GM19463 (cell line): ENCODE data around the gene TBC1D16.
"Not testable (repeated sequence)": the region's sequence is repeated elsewhere in the genome, so short reads cannot be mapped to it uniquely, and the experiment has no call there.

Experiments
- ATAC-seq: cut with Tn5 transposase; IDR thresholded peaks from one replicate; pipeline ENCODE4 v1.9.1; 2021; ENCODE audit warnings: mild to moderate bottlenecking, moderate library complexity; ENCODE audit not compliant: unreplicated experiment

TBC1D16 gene

DNA sequence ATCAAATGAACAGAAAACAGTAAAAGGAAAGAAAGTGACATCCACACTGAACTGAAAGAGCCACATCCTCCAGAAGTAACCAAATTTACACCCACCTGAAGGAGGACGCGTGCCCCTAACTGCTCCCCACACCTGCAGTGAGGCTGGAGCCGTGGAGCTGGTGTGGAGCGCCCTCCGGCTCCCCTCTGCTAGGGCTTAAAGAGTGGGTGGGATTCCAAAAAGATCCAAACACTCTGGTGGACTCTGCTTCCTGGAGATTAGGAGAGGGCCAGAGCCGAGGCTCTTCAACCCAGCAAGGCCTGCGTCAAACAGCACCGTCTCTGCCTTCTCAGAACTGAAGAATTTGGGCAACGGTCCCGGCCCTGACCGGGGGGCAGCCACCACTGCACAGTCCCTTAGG is 16.0 kb upstream of the TBC1D16 start:
- no peak for ATAC-seq

DNA sequence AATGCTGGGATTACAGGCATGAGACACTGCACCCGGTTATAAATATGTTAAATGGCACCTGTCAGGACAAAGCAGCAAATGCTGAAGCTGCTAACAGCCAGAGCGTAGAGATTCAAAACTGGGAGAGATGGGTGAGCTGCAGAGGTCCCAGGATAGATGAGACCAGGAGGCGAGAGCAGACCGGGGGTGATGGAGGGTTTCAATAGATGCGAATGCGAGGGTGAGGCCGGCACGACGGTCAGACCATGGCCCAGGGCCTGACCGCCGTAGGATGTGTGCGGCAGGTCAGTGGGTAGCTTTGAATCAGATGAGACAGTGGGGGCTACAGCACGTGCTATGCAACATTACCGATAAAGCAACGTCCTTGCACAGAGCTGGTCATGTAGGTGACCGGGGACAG is 15.0 kb upstream of the TBC1D16 start:
- no peak for ATAC-seq

DNA sequence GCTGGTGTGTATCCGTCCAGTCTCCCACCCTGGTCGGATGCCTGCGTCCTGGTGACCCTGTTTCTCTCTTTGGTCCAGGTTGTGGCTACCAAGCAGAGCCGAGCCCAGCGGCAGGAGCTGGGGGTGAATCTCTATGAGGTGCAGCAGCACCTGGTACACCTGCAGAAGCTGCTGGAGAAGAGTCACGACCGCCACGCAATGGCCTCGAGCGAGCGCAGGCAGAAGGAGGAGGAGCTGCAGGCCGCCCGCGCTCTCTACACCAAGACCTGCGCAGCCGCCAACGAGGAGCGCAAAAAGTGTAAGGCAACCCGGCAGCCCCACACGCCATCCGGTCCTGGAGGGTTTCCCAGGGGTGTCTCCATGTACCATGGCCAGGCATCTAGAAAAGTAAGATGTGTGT is 14.3 kb upstream of the TBC1D16 start:
- ATAC-seq: no peak

DNA sequence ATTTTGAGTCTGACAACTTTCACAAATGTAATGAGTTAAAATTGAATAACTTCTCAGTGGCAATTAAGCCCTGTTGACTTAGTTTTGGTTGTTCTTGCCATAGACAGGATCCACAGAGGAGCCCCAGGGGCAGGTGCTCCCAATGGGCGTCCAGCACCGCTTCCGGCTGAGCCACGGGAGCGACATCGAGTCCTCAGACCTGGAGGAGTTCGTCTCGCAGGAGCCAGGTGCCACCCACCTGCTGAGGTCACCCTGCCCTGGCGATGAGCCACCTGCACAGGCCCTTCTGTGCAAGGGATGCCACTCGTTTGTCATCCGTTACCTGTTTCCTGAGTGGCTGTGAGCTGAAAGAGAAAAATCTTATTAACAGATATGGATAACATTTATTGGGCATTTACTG is 11.5 kb upstream of the TBC1D16 start:
- no peak for ATAC-seq

DNA sequence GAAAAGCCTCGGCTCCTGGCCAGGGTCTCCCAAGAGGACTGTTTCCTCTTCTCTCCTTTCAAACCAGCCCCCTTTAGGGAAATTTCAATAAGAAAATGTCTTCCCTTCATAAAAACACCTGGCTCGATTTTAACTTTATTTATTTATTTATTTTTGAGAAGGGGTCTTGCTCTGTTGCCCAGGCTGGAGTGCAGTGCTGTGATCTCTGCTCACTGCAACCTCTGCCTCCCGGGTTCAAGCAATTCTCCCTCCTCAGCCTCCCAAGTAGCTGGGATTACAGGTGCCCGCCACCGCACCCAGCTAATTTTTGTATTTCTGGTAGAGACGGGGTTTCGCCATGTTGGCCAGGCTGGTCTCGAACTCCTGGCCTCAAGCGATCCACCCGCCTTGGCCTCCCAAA is 11.0 kb upstream of the TBC1D16 start:
- not testable (repeated sequence) for ATAC-seq

DNA sequence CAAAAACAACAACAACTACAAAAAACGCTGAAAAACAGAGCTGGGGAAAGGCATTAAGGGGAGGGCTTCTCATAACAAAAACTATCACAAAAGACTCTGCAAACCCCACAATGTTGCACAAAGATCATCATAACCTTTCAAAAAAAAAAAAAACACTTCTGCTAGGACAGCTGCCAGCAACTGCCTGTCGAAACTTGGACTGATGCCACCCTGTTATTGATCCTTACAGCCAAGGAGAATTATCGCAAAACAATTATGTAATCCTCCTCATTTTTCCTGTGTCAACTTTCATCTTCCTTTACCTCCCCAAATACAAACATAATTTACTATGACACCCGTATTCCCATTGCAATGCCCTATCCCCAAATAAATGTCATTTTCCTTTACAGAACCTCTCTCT is 10.0 kb upstream of the TBC1D16 start:
- no peak for ATAC-seq

DNA sequence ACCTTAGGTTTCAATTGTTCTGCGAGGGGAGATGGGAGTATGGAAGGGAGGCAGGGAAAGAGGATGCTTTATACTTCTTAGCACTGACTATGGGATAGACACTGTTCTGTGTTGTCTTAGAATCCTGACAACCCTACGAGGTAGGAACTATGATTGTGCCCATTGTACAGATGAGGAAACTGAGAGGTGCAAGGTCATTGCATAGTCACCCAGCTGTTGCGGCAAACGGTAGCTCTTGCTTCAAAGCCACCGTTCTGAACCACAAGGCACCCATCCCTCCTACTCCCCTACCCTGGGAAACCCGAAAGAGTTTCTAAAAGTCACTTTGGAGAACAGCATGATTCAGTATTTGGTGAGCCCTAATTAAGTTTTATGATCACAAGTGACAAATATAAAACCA is 8.3 kb upstream of the TBC1D16 start:
- ATAC-seq: no peak

DNA sequence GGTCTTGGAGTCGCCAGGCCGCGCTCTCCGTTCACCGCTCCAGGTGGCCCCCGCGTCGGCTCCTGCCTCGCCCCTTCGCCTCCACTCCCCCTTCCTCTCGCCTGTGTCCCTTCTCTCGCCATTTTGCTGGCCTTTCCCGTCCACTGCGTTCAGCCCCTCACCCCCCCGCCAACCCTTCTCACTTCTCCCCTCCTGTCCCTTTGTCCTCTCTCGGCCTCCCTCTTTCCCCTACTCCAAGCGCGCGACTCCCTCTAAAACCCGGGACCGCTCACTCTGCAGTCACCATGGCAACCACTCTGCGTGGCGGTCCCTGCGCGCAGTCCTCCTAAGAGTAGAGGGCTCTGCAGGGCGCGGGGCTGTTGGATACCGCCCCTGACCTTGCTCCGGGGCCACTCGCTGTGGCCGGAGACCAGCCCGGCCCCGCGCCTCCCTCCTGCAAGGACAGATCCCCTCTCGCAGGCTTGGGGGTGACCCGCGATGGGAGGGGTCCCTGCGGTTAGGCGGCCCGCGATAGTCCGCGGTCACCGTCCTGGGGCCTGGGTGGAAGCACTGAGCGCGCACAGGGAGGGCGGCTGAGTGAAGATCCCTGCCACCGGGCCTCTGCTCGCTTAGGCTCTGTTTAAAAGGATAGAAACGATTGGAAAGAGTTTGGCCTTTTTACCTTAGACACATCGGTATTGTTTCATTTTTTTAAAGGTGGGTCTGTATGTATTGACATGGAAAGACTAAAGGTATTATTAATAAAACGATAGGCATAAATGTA is 1.2 kb upstream of the TBC1D16 start:
- ATAC-seq: no peak

DNA sequence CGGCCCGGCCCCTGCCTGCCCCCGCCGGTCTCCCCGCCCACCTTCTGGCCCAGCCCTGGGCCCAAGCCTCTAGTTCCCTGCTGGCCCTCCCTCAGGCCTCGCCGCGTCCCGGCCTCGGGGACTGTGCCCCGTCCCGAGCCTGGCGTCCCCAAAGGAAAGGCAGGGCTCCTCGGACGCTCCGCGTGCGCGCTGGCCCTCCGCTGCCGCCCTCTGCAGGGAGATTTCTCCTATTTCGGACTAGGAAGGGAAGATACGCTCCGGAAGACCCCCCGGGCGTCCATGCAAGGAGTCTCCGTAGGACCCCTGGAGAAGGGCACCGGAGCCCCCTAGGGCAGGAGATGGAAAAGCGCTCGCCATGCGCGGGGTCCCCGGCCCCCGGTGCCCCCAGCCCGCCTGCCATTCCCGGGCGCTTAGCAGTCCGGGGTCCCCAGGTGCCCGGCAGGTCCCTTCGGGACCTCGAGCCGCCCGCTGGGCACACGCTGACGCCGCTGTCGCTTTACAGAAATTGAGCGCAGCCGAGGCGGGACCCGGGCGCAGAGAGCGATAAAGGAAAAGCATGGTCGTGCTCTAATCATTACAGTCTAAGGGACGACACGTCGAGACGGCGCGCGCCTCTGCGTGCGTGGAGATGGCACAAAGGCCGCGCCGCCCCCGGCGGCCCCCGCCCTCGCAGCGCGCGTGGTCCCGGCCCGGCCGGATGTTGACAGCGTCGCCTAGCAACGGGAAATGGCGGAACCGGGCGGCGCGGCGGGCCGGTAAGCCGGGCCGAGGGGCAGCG is 454 bp upstream of the TBC1D16 start, which contains the start of gene CCDC40:
TSS of gene CCDC40 (plus strand) at position 706 of the 778 bp plus-strand sequence. CDS start at position 727, 21 bp downstream.
- peak; percentile 57 for ATAC-seq

DNA sequence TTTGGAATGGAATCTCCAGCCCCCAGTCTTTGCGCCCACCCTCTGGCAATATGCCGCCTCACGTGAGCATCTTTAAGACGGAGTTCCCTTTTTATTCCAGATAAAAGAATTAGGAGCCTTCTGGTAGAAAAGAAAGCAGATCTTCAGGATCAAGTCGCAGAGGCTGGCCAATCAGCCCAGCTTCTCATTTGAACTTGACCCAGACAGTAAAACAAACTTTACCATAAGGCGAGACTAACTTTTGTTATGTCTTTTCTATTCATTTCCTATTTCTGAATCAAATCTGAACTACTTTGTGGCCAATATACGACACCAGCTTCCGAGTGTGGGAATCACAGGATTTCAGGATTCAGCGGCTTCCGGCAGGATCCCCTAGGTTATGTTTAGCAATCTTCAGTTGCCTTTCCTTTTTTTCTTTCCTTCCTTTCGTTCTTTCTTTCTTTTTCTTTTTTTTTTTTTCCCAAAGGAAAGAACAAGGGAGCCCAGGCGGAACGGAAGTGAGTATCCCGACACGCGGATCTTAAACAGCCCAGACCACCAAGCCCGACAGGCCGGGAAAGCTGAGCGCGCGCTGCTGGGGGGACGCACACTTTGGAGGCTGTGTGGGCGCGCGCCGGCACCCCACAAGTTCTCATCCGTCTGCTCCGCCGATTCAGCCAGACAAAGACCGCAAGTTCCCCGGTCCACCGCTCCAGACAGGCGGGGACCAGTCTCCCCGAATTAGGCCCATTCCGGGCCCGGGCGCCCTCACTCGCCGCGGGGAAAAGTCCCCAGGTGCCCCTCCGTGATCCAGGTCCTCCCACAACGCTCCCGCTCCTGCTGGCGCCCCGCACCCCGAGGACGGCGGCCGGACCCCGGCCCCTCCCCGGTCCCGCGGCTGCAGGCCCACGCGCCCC is 633 bp downstream of the TBC1D16 start:
- no peak for ATAC-seq

DNA sequence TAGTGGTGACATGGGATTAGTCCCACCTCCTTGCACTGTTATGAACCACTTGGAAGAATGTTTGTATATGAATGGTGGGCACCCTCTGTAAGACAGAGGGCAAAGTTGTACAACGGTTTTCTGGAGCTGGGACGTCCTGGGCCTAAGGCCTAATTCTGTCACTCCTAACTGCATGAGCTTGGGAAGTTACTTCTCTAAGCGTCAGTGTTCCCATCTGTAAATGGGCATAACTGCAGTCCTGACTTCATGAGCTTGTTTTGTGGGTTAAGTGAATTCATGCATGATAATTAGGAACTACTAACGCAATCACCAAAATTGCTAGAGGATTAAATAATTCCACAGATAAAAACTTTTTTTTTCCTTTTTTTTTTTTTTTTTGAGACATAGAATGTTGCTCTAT is 1.8 kb downstream of the TBC1D16 start:
- no peak for ATAC-seq

DNA sequence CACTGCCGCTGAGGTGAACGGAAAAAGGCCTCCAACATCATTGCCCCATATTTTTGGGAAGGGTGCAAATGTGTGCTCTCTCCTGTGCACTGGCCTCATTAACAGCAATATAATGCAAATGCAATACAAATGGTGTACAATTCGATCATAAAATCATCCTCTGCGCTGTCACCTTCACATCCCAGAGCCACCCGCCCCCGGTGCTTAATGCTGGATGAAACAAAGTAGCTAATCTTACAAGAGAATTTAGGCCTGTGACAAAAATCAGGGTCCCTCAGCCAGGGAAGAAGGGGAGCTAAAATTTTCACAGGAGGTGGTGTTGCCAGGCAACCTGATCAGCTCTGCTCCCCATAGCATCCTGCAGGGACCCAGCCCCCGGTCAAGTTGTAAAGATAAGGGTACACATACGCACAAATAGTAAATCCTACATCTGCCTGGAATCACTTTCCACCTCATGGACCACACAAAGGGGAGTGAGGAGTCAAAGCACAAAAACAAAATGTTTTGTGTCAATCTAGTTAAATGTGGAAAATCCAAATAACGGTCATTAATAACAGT is 3.0 kb downstream of the TBC1D16 start:
- no peak for ATAC-seq

DNA sequence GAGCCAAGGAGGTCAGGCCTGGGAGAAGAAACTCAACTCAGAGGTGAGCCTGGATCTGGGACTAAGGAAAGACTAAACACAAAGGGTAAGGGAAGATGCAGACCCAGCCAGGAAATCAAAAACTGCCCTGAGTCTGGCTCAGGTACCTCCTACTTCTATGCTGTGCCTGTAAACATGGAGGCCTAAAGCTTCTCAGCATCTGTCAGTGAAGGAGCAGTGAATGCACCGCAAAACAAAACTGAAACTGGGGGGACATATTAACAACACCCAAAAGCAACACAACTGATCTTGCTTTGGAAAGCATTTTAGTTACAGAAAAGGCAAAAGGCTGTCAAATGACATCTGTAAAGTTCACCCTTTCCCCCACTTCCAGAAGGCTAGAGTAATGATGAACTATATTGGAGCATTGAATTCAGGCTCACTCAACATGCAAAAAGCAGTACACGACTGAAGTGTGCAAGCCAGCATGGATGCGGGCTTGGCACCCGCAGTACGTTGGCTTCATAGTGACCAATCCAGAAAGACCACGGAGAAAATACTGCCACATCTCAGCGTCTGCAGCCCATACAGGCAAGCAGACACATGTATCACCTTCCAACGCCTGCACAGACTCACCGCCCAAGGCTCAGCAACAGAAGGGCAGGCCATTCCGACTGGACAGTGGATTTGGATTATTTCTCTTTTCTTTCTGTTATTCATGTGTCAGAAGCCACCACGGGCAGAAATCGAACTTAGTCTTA is 3.8 kb downstream of the TBC1D16 start:
- ATAC-seq: no peak

DNA sequence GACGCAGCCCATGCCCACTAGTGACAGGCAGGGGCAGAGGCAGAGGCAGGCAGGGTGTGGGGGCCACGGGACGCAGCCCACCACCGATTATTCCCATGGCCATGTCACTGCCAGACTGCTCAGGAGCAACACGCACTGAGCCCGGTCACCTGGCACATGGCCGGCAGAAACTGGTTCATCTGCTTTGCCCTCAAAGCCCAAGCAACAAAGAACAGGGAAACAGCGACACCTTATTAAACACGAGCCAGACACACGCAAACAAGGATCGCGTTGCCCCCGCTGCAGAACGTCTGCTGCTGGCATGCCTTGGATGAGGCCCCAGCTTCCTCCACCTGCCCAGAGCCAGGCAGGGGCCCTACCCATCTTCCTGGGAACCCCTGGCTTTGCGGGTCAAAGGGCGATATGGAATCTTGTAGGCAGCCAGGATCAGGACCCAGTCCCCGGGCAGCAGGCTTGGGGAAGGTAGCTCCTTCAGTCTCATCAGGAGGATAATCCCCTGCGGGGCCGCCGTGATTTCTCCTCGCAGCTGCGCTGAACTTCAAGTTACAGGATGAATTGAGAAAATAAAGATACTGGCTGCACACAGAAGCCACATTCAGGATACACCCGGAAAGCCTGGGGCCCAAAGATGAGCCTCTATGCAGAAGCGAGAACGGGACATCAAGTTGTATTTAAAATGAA is 4.8 kb downstream of the TBC1D16 start:
- ATAC-seq: no peak

DNA sequence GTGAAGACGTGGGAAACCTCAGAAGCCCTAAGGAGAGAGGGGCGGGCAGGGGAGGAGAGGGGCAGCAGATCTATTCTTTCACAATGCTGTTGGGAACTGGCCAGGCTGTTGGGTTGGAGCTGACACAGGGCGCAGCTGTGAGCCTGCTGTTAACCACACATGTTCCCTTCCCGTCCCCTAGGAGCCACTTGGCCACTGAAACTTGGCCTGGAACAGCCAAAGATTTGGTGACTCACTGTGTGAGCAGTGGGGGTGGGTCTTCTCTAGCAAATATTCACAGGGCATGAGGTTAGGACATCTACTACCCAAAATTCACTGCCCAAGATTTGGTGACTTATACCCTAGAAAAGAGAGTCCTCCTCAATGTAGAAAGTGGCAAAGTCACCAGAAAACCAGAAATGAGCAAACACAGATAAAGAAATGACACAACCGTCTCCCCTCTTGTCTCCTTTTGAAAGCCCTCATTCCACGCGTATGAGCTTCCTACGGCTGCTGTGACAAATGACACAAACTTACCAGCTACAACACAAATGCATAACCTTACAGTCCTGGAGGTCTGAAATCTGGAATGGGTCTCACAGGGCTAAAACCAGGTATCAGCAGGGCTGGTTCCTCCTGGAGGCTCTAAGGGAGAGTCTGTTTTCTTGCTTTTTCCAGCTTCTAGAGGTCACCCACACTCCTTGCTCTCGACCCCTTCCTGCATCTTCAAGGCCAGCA is 6.3 kb downstream of the TBC1D16 start:
- ATAC-seq: no peak

DNA sequence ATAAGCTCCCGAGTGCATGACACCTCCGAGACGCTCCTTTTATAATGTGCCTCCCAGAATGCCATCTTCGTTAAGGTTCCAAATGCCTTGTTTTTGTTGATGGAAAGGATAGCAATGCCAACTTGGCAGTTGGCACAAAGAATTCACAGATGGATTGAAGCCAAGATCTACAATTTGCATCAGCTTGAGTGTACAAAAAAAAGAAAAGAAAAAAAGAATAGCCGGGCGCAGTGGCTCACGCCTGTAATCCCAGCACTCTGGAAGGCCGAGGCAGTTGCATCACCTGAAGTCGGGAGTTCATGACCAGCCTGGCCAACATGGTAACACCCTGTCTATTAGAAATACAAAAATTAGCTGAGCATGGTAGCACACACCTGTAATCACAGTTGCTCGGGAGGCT is 7.6 kb downstream of the TBC1D16 start:
- no peak for ATAC-seq

DNA sequence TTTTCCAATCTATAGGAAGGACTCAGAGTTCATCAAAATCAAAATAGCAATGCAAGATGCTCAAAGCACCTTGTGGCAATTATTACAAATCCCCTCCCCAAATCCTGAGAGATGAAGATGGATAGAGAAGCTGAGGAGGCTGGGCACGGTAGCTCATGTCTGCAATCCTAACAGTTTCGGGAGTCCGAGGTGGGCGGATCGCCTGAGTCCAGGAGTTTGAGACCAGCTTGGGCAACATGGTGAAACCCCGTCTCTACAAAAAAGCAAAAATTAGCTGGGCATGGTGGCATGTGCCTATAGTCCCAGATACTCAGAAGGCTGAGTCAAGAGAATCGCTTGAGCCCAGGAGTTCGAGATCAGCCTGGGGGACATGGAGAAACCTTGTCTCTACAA is 8.6 kb downstream of the TBC1D16 start:
- no peak for ATAC-seq

DNA sequence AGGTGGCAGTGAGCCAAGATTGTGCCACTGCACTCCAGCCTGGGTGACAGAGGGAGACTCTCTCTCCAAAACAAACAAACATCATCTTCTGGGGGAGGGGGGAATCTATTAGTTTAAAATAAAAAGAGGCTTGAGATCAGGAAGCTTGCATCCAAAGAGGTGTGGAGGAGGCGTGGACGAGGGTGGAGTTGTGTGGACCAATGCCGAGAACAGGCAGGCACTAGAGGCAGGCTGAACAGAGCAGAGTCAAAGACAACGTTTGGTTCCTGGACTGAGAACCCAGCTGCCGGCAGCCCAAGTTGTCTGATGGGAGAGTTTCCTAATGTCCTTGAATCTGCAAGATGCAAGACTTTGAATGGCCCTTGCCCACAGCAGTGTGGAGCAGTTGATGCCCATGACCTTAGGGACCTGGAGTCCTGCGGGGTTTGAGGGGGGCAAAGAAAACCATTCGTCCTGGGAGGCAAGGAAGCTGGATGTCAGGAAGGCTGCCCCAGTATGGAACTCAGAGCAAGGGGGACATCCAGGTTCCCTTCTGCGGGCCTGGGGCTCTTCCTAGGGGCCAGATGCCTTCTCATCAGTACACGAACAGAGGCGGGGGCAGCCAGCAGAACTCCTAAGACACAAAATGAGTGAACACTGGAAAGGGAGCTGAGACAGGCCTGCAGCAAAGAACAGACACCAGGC is 9.2 kb downstream of the TBC1D16 start:
- no peak for ATAC-seq

DNA sequence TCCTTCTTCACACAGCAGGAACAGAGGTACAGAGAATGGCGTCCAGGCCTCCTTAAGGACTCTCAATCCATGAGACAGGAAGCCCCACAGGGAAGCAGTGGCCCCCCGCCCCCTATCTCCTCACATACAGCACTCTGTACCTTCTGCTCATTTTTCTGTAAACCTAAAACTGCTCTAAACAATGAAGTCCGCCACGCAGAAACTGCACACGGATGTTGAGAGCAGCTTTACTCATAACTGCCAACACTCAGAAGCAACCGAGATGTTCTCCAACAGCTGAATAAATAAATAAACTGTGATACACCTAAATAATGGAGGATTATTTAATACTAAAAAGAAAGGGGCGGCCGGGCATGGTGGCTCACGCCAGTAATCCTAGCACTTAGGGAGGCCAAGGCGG is 9.9 kb downstream of the TBC1D16 start:
- no peak for ATAC-seq
